ENCODE data around the gene TSC22D2. TPM values are rescaled to one million over a fixed set of nuclear protein-coding genes. Genes with fewer than 3 reads are reported as not detected.

Gene TSC22D2
- polyA plus RNA-seq, 3 donors: 5.1 to 12.9 (median 5.7) TPM

DNA sequence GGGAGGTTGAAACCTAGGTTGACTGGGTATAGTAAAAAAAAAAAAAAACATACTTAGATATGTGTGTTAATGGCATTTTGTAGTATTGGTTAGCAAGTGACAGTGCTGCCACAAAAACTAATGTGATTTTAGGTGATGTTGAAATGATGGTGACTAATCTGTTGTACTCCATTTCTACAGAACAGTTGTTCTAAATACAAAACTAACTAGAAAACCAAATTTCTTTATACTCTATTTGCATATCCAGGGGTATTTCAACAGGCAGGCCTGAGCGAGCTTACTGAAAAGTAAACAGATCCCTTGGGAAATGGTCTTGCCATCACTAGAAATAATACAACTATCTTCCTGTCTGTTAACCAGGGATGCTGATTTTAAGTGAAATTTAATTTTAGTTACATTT is 20.5 kb downstream of the TSC22D2 start:
- H3K27me3 Mint-ChIP-seq (ENCODE audit: low read depth in 3 of 3): no peaks in the 10 kb centered on the region
- Histone ChIP-seq H3K27ac (ENCODE audit: low read depth in 1 of 2, low read length in 2 of 2) (peak overlapping the region in 1 of 2 donors; percentile 45), H3K4me1 (ENCODE audit: control insufficient read depth in 1 of 2, insufficient read depth in 2 of 2, low read length in 2 of 2) (peaks cover 2 to 9% of the 10 kb centered on the region in 2 donors), H3K4me2 (replicated peaks; ENCODE audit: extremely low read depth, low read length, poor library complexity, severe bottlenecking) (no peak overlapping the region), H3K27me3 (ENCODE audit: control insufficient read depth in 2 of 2, insufficient read depth in 2 of 2, low read length in 2 of 2) (no peaks in the 10 kb centered on the region), H3K79me2 (ENCODE audit: insufficient read depth, low read length) (peaks cover 95% of the 10 kb centered on the region), H2AFZ (ENCODE audit: insufficient read depth, low read depth, low read length, poor library complexity, severe bottlenecking) (no peak overlapping the region), H3K9me3 (replicated peaks in 1 of 2; ENCODE audit: control insufficient read depth in 1 of 2, insufficient read depth in 1 of 2, low read length in 2 of 2) (no peaks in the 10 kb centered on the region), H3K9ac (ENCODE audit: insufficient read depth, low read length, poor library complexity, severe bottlenecking) (no peak overlapping the region), H3K4me3 (replicated peaks in 1 of 3; ENCODE audit: low read depth in 2 of 3, low read length in 3 of 3) (no peak overlapping the region), H3K36me3 (replicated peaks in 1 of 2; ENCODE audit: control insufficient read depth in 1 of 2, insufficient read depth in 2 of 2, low read length in 2 of 2) (peaks cover 4 to 32% of the 10 kb centered on the region in 2 donors), H4K20me1 (ENCODE audit: insufficient read depth, low read length) (peaks cover 92% of the 10 kb centered on the region)
- intact Hi-C loops (cut with micrococcal nuclease): no loop called here
- H3K36me3 Mint-ChIP-seq: peaks cover 19 to 26% of the 10 kb centered on the region in 2 donors
- DNase-seq: peak in 2 of 3 donors; percentile 23 to 28
- H3K27ac Mint-ChIP-seq: peak overlapping the region in 1 of 7 donors; percentile 26
- no CpG with 5 or more reads among the region's 1 CpG for WGBS (ENCODE audit: insufficient coverage)
- no peak overlapping the region for H3K4me3 Mint-ChIP-seq
- H3K9me3 Mint-ChIP-seq: no peaks in the 10 kb centered on the region
- peaks cover 36% of the 10 kb centered on the region for H3K4me1 Mint-ChIP-seq
- TF ChIP-seq, protein P1, sequence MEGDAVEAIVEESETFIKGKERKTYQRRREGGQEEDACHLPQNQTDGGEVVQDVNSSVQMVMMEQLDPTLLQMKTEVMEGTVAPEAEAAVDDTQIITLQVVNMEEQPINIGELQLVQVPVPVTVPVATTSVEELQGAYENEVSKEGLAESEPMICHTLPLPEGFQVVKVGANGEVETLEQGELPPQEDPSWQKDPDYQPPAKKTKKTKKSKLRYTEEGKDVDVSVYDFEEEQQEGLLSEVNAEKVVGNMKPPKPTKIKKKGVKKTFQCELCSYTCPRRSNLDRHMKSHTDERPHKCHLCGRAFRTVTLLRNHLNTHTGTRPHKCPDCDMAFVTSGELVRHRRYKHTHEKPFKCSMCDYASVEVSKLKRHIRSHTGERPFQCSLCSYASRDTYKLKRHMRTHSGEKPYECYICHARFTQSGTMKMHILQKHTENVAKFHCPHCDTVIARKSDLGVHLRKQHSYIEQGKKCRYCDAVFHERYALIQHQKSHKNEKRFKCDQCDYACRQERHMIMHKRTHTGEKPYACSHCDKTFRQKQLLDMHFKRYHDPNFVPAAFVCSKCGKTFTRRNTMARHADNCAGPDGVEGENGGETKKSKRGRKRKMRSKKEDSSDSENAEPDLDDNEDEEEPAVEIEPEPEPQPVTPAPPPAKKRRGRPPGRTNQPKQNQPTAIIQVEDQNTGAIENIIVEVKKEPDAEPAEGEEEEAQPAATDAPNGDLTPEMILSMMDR (IDR thresholded peaks at IDR 0.05): no peak

DNA sequence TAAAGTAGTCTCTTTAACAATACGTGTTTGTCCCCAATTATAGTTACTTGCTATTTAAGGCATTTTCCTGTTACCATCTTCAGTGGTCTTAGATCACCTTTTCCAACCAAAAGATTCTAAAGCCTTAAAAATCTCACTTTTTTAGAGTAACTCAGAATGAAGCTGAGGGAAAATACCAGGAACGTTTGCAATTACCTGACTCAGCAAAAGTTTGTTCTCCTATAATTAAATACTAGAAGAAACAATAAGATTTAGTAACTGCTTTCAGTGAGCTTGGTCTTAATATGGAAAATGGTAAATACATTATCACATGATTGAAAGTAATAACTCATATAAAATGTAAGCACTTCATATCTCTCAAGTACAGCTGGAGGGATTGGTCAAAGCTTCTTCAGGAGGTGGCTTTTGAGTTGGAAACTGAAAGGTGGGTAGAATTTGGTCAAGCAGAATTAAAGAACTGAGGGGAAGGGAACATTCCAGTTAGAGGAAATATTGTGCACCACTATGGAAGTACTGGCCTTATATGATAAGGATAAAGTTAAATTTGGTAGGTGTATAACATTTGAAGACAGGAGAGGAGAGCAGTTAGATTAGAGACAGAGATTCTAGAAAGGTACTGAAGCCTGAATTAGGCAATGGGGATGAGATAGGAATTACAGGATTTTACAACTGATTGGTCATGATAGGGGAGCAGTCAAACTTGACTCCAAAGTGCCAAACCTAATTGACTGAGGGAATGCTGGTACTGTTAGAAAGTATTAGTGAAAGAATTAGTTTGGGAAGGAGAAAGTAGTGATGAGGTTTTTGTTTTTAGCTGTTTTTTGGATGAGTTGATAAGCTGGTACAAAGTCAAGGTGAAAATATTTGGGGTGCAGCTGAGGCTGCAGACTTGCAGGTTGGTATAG is 21.9 kb downstream of the TSC22D2 start:
- Histone ChIP-seq H3K9me3 (replicated peaks in 1 of 2; ENCODE audit: control insufficient read depth in 1 of 2, insufficient read depth in 1 of 2, low read length in 2 of 2) (no peaks in the 10 kb centered on the region), H3K4me2 (replicated peaks; ENCODE audit: extremely low read depth, low read length, poor library complexity, severe bottlenecking) (no peak overlapping the region), H3K79me2 (ENCODE audit: insufficient read depth, low read length) (peaks cover 96% of the 10 kb centered on the region), H3K27me3 (ENCODE audit: control insufficient read depth in 2 of 2, insufficient read depth in 2 of 2, low read length in 2 of 2) (no peaks in the 10 kb centered on the region), H3K4me3 (replicated peaks in 1 of 3; ENCODE audit: low read depth in 2 of 3, low read length in 3 of 3) (no peak overlapping the region), H3K4me1 (ENCODE audit: control insufficient read depth in 1 of 2, insufficient read depth in 2 of 2, low read length in 2 of 2) (peaks cover 10 to 19% of the 10 kb centered on the region in 2 donors), H3K27ac (ENCODE audit: low read depth in 1 of 2, low read length in 2 of 2) (no peak overlapping the region), H4K20me1 (ENCODE audit: insufficient read depth, low read length) (peaks cover 93% of the 10 kb centered on the region), H2AFZ (ENCODE audit: insufficient read depth, low read depth, low read length, poor library complexity, severe bottlenecking) (no peak overlapping the region), H3K36me3 (replicated peaks in 1 of 2; ENCODE audit: control insufficient read depth in 1 of 2, insufficient read depth in 2 of 2, low read length in 2 of 2) (peaks cover 4 to 22% of the 10 kb centered on the region in 2 donors), H3K9ac (ENCODE audit: insufficient read depth, low read length, poor library complexity, severe bottlenecking) (no peak overlapping the region)
- no CpG with 5 or more reads among the region's 2 CpGs for WGBS (ENCODE audit: insufficient coverage)
- intact Hi-C loops (cut with micrococcal nuclease): no loop called here
- Mint-ChIP-seq H3K9me3 (no peaks in the 10 kb centered on the region), H3K4me1 (peaks cover 45% of the 10 kb centered on the region), H3K36me3 (peaks cover 18 to 26% of the 10 kb centered on the region in 2 donors), H3K27ac (peak overlapping the region in 5 of 7 donors; percentile 15 to 61 (median 18)), H3K4me3 (no peak overlapping the region), H3K27me3 (ENCODE audit: low read depth in 3 of 3) (no peaks in the 10 kb centered on the region)
- TF ChIP-seq, protein P1 (IDR thresholded peaks at IDR 0.05): no peak
- DNase-seq: no peak
